ENCODE data around the gene C17orf114.

The C17orf114 gene

GRCh38 chr17:4789951-4790704 is 12.0 kb downstream of the C17orf114 start:
- peaks cover 30% of the 10 kb centered on the region for H3K27me3 ChIP-seq
- TF ChIP-seq, protein P1, sequence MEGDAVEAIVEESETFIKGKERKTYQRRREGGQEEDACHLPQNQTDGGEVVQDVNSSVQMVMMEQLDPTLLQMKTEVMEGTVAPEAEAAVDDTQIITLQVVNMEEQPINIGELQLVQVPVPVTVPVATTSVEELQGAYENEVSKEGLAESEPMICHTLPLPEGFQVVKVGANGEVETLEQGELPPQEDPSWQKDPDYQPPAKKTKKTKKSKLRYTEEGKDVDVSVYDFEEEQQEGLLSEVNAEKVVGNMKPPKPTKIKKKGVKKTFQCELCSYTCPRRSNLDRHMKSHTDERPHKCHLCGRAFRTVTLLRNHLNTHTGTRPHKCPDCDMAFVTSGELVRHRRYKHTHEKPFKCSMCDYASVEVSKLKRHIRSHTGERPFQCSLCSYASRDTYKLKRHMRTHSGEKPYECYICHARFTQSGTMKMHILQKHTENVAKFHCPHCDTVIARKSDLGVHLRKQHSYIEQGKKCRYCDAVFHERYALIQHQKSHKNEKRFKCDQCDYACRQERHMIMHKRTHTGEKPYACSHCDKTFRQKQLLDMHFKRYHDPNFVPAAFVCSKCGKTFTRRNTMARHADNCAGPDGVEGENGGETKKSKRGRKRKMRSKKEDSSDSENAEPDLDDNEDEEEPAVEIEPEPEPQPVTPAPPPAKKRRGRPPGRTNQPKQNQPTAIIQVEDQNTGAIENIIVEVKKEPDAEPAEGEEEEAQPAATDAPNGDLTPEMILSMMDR (IDR thresholded peaks at IDR 0.05; ENCODE audit: low read depth, low read length) = peak; percentile 49
- H3K36me3 ChIP-seq = no peaks in the 10 kb centered on the region
- DNase-seq = peak; percentile 86
- H3K9me3 ChIP-seq = no peaks in the 10 kb centered on the region
- no peaks in the 10 kb centered on the region for H3K4me1 ChIP-seq
- peak overlapping the region; percentile 59 for H3K4me3 ChIP-seq (ENCODE audit: low read depth, low read length)

- no peak for DNase-seq
- Histone ChIP-seq H3K9me3 (no peaks in the 10 kb centered on the region), H3K4me3 (ENCODE audit: low read depth, low read length) (peak overlapping the region; percentile 53), H3K27me3 (peaks cover 35% of the 10 kb centered on the region), H3K36me3 (no peaks in the 10 kb centered on the region), H3K4me1 (no peaks in the 10 kb centered on the region)
- TF ChIP-seq, protein P1 (IDR thresholded peaks at IDR 0.05; ENCODE audit: low read depth, low read length) = no peak
Observed at GRCh38 chr17:4789701-4789950, 12.5 kb downstream of the C17orf114 start.

DNA sequence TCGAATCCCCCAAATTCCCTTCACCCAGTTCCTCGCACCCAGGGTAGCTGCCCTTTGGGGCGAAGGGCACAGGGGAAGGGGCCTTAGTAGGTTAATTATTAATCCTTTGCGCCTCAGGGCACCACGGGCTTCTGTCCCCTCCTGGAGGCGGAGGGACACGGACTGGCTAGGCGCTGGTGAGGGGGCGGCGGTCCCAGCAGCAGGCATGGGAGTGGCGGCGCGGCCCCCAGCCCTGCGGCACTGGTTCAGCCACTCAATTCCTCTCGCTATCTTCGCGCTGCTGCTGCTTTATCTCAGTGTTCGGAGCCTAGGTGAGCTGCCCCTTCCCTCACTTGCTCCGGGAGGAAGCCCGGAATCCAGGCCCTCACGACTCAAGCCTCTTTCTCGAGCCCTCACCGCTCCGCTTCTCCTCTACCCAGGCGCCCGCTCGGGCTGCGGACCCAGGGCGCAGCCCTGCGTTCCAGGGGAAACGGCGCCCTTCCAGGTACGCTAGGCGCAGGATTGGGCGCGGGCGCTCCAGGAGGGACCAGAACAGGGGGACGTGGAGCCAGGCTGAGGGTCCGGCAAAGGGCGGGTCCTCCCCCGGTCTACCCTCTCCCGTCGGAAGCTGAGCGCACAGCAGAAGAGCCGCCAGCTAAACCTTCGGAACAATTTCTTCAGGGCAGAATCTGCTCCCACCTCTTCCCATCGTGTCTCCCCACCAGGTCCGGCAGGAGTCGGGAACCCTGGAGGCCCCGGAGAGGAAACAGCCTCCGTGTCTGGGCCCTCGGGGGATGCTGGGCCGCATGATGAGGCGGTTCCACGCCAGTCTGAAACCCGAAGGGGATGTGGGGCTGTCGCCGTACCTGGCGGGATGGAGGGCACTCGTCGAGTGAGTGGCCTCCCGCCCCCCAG is 13.1 kb downstream of the C17orf114 start, which contains the start of gene GLTPD2:
Gene GLTPD2 (plus strand): TSS at position 158 of the 894 bp plus-strand sequence. CDS start 48 bp downstream, at position 206.
- DNase-seq = no peak
- Histone ChIP-seq H3K36me3 (no peaks in the 10 kb centered on the region), H3K9me3 (no peaks in the 10 kb centered on the region), H3K4me3 (ENCODE audit: low read depth, low read length) (peak within 1 kb of the TSS; percentile 53), H3K27me3 (peaks cover 41% of the 10 kb centered on the region), H3K4me1 (no peaks in the 10 kb centered on the region)
- TF ChIP-seq, protein P1 (IDR thresholded peaks at IDR 0.05; ENCODE audit: low read depth, low read length) = no peak

- no peak overlapping the region for H3K4me3 ChIP-seq (ENCODE audit: low read depth, low read length)
- TF ChIP-seq, protein P1 (IDR thresholded peaks at IDR 0.05; ENCODE audit: low read depth, low read length) = no peak
- no peaks in the 10 kb centered on the region for H3K36me3 ChIP-seq
- H3K4me1 ChIP-seq = no peaks in the 10 kb centered on the region
- DNase-seq = no peak
- H3K27me3 ChIP-seq = peaks cover 48% of the 10 kb centered on the region
- no peaks in the 10 kb centered on the region for H3K9me3 ChIP-seq
Observed at GRCh38 chr17:4788159-4788806, 13.8 kb downstream of the C17orf114 start.

DNA sequence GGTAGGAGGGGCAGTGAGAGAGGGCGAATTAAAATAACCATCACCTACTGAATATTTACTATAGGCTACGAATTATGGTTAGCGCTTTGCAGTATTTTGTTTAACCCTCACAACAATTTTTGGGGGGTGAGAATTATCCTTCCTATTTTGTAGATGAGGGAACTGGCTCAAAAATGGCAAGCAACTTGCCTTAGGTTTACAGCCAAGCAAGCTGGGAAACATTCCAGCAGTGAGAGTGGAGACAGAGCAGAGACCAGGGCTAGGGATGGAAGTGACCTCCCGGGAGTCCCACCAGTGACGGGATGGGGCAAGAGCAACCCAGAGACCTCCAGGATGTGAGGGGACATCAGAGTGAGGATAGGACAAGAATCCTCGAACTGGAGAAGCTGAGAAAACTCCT is 15.6 kb downstream of the C17orf114 start:
- TF ChIP-seq, protein P1 (IDR thresholded peaks at IDR 0.05; ENCODE audit: low read depth, low read length) = no peak
- no peak for DNase-seq
- H3K4me3 ChIP-seq (ENCODE audit: low read depth, low read length) = no peak overlapping the region
- H3K36me3 ChIP-seq = no peaks in the 10 kb centered on the region
- H3K4me1 ChIP-seq = no peaks in the 10 kb centered on the region
- H3K9me3 ChIP-seq = no peaks in the 10 kb centered on the region
- H3K27me3 ChIP-seq = peaks cover 48% of the 10 kb centered on the region

Measured in BE2C (cell line).